Lower leg skin (tissue), 4 donors: ENCODE results near the gene BGN. TPM values are rescaled to one million over a fixed set of nuclear protein-coding genes. Genes with fewer than 3 reads are reported as not detected.

Source experiments
- DNase-seq, 2 donors: peaks; one replicate each; pipeline ENCODE4 v3.0.0-alpha.2; 2019; ENCODE audit warnings: low spot score in 2 of 2
- H3K4me3 ChIP-seq: fragments of 200-600 bp; sonication (generic); 2 replicates; pipeline ENCODE4 v1.5.1; 2017; ENCODE audit warnings: mild to moderate bottlenecking, low read depth; ENCODE audit not compliant: poor library complexity, severe bottlenecking
- POLR2A ChIP-seq, 2 donors: fragments of 450-650 bp; IDR thresholded peaks; one replicate each; pipeline ENCODE4 v1.6.1; 2016 to 2017; ENCODE audit warnings: antibody characterized with exemption in 2 of 2, mild to moderate bottlenecking in 1 of 2, moderate library complexity in 1 of 2
- WGBS, 2 donors: methylation state at CpG; one replicate each; pipeline ENCODE4 v1.1.5; 2018; 5-methylcytosine and 5-hydroxymethylcytosine counted together
- intact Hi-C: fragments of 100-400 bp; cut with DNase I; formaldehyde crosslinking; loops from one replicate; pipeline ENCODE4 v1.15.0; 2023; ENCODE audit warnings: low total_unique reads
- total RNA-seq, 4 donors: library from RNA; depleted of rRNA; stranded (reverse); fragments of >200 nt; gene quantifications; one replicate each; pipeline ENCODE4 v1.1.0, GENCODE V29; 2016
- TF ChIP-seq, protein P1 (sequence below), 3 donors: fragments of 450-650 bp; IDR thresholded peaks; one replicate each; pipeline ENCODE4 v1.5.1; 2016; ENCODE audit warnings: antibody characterized with exemption in 3 of 3, mild to moderate bottlenecking in 3 of 3, moderate library complexity in 2 of 3

The BGN gene
- total RNA-seq, 4 donors from 2014 or later, result 18.1 to 34.2 (median 22.8) TPM

DNA sequence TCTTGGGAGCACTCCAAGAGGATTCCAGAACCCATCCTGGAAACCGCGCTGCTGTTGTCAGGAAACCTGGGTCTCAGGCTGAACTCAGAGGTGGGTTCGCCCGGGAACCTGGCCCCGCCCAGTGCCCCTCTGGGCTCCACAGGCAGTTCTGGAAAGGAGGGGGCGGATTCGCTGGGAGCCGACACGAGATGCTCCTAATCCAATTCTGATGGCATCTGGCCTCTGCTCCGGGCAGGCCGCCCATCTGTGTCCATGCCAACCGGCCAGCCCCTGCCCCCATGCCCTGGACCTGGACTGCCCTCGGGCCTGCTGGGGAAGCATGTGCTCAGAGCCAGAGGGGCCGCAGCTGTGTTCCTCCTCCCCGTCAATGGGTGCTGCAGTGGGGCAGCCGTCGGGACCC is 43.6 kb downstream of the BGN start:
- intact Hi-C loops, result no loop called here
- H3K4me3 ChIP-seq, result no peak overlapping the region
- DNase-seq, result no peak
- TF ChIP-seq, protein P1, sequence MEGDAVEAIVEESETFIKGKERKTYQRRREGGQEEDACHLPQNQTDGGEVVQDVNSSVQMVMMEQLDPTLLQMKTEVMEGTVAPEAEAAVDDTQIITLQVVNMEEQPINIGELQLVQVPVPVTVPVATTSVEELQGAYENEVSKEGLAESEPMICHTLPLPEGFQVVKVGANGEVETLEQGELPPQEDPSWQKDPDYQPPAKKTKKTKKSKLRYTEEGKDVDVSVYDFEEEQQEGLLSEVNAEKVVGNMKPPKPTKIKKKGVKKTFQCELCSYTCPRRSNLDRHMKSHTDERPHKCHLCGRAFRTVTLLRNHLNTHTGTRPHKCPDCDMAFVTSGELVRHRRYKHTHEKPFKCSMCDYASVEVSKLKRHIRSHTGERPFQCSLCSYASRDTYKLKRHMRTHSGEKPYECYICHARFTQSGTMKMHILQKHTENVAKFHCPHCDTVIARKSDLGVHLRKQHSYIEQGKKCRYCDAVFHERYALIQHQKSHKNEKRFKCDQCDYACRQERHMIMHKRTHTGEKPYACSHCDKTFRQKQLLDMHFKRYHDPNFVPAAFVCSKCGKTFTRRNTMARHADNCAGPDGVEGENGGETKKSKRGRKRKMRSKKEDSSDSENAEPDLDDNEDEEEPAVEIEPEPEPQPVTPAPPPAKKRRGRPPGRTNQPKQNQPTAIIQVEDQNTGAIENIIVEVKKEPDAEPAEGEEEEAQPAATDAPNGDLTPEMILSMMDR (IDR thresholded peaks at IDR 0.05), result no peak
- TF ChIP-seq POLR2A (IDR thresholded peaks at IDR 0.05), result no peak
- WGBS, 2 donors, result 60 to 84% methylated on average over 2 to 17 of the region's 17 CpGs

DNA sequence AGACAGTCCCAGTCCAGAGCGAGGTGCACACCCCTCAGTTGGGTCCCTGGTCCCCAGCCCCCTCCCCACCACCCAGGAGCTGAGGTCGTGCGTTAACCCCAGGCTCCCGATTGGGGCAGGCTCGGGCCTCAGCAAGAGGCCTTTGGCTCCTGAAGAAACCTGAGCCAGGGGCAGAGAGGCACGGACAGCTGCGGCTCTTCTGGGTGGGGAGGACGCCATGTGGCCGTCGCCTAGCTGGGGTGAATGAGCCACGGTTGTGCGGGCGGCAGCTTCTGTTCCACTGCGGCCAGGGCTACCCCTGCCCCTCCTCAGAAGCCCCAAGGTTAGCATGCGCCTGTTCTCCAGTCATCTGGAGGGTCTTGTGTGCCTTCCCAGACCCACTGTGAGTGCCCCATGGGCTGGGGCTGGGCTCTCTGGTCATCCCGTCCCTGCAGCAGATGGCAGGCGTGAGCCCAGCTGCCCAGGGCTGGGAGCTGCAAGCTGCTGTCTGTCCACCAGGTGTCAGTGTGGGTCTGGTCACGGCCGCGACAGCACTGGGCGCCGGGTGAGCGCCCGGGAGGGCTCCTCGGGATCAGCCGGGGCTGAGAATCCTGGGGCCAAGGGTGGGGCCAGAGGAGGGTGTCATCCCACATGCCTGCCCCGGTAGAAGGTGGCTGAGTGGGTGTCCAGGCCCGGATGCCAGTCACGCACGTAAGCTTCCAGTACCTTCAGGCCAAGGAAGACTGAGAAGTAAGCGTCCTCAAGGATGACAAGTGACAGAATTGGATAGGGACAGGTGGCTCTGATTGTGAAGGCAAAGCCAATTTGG is 44.6 kb downstream of the BGN start:
- intact Hi-C loops, result no loop called here
- H3K4me3 ChIP-seq, result no peak overlapping the region
- DNase-seq, result peak; percentile 22 to 92
- TF ChIP-seq, protein P1 (IDR thresholded peaks at IDR 0.05), result peak in 1 of 3 donors; percentile 40
- no peak for TF ChIP-seq POLR2A (IDR thresholded peaks at IDR 0.05)
- WGBS, 2 donors, result 50 to 66% methylated on average over 9 to 31 of the region's 31 CpGs

DNA sequence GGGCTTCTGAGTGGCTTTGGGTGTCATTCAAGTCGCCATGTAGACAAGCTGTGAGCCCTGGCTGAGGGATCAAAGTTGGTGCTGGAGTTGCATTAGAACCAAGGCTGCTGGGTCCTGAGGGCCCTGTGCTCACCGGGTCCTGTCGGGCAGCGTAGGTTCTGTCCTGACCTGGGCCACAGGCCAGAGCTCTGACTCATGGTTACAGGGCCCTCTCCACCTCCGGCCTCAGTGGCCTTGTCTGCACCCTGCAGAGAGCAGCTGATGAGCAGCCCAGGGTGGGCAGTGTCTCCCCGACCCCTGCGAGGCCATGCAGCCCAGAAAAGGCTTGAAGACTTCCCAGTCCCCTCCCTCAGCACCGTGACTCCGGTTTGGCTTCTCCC is 45.2 kb downstream of the BGN start:
- WGBS, 2 donors, result 66 to 84% methylated on average over 8 to 9 of the region's 9 CpGs

DNA sequence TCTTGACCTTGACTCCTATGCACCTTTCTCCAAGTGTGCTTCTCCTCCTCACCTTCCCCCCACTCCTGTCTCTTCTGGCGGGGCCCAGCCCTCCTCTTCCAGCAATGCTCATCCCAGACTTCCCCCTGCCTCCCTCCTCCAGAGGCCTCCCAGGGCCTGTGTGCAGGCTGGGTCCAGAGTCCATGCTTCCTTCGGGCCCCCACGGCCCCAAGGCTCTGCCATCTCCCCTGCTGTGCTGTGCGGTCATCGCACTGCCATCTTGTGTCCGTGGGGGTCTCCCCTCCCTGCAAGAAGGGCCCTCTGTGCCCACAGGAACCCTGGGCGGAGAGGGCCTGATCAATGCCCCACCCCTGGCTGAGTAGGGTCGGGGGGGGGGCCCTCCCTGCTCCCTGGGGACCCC is 49.9 kb downstream of the BGN start:
- DNase-seq, result no peak
- no peak for TF ChIP-seq POLR2A (IDR thresholded peaks at IDR 0.05)
- TF ChIP-seq, protein P1 (IDR thresholded peaks at IDR 0.05), result no peak
- no peak overlapping the region for H3K4me3 ChIP-seq
- intact Hi-C loops, result loop anchor here (5.0 kb wide), 1 partner anchor 1368 kb away; no protein-coding TSS in a partner anchor
- WGBS, 2 donors, result 69 to 83% methylated on average over 8 of the region's 8 CpGs

More for the DNA sequence above, 45.2 kb downstream of the BGN start:
- TF ChIP-seq, protein P1 (IDR thresholded peaks at IDR 0.05), result no peak
- no peak for TF ChIP-seq POLR2A (IDR thresholded peaks at IDR 0.05)
- intact Hi-C loops, result no loop called here
- no peak overlapping the region for H3K4me3 ChIP-seq
- no peak for DNase-seq

DNA sequence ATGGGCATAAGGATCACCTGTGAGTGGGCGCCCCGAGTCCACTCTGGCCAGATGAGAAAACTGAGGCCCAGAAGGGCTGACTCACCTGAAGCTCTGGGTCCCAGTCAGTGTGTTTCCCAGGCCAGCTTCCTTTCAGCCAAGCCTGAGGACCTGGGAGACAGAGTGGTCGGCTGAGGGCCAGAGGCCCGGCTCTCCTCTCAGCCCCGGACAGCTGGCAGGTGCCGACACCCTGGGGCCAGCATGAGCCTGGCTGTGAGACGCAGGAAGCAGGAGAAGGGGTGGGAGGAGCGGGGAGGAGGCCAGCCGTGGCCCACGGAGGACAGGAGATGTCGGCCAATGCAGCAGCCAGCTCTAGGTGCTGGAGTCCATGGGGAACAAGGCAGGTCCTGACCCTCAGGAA is 51.6 kb downstream of the BGN start:
- no peak overlapping the region for H3K4me3 ChIP-seq
- DNase-seq, result no peak
- intact Hi-C loops, result loop anchor here (5.0 kb wide), 1 partner anchor 1366 kb away; no protein-coding TSS in a partner anchor
- WGBS, 2 donors, result 79 to 90% methylated on average over 10 to 11 of the region's 11 CpGs
- TF ChIP-seq POLR2A (IDR thresholded peaks at IDR 0.05), result no peak
- TF ChIP-seq, protein P1 (IDR thresholded peaks at IDR 0.05), result no peak
